BE2C (cell line): Measurements from ENCODE around the gene TBC1D22A. TPM values are rescaled to one million over a fixed set of nuclear protein-coding genes. Genes with fewer than 3 reads are reported as not detected.
A peak's percentile ranks its signal among the peaks of the same experiment; 100 is the strongest.

Experiments used
- DNase-seq: peaks from one replicate; pipeline ENCODE4 v3.0.0-alpha.2; 2020
- H3K27me3 ChIP-seq: fragments of 250-450 bp; sonication (Bioruptor Pico); 2 replicates; pipeline ENCODE4 v1.5.1; 2020; ENCODE audit warnings: mild to moderate bottlenecking
- H3K36me3 ChIP-seq: fragments of 250-450 bp; sonication (Bioruptor Pico); 2 replicates; pipeline ENCODE4 v1.5.1; 2020; ENCODE audit warnings: mild to moderate bottlenecking
- H3K4me1 ChIP-seq: fragments of 250-450 bp; sonication (Bioruptor Pico); 2 replicates; pipeline ENCODE4 v1.5.1; 2020
- H3K4me3 ChIP-seq: 2 replicates; pipeline ENCODE4 v1.5.1; 2011; ENCODE audit warnings: low read depth, low read length
- H3K9me3 ChIP-seq: fragments of 250-450 bp; sonication (Bioruptor Pico); 2 replicates; pipeline ENCODE4 v1.5.1; 2020
- CTCF ChIP-seq: IDR thresholded peaks from 2 replicates; pipeline ENCODE4 v1.5.1; 2012; ENCODE audit warnings: mild to moderate bottlenecking, low read depth, low read length
- polyA plus RNA-seq: library from polyadenylated mRNA; unstranded; fragments of >200 nt; gene quantifications from one replicate; pipeline ENCODE4 v1.2.1, GENCODE V29; 2012; ENCODE audit warnings: low read depth, missing spikeins; ENCODE audit not compliant: insufficient read length, insufficient read depth

The TBC1D22A gene
- 7.5 TPM for polyA plus RNA-seq

- Histone ChIP-seq H3K4me3 (peak within 1 kb of the TSS; percentile 92), H3K4me1 (no peaks in the 10 kb centered on the region), H3K36me3 (no peaks in the 10 kb centered on the region), H3K27me3 (no peaks in the 10 kb centered on the region), H3K9me3 (no peaks in the 10 kb centered on the region)
- TF ChIP-seq CTCF = 0 out of 2 replicates have a peak, but pooled peaks have one; percentile 1
- peak; percentile 96 for DNase-seq
Observed at GRCh38 chr22:46762238-46763050, at the start of gene TBC1D22A. Gene TBC1D22A, plus strand, starts transcription at chr22:46762650. Its CDS starts 137 bp downstream, at chr22:46762787.

DNA sequence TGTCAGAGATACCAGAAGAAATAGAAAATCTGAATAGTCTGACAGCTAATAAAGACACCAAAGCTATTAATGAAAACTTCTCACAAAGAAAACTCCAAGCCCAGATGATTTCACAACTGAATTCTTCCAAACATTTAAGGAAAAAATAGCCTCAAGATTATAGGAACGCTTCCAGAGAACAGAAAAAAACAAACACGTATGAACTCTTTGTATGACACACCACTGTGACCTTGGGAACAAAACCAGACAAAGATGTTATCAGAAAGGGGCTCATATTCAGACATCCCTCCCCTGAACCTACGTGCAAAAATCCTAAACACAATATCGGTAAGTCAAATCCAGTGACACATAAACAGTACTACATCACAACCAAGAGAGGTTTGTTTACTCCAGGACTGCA is 47.9 kb upstream of the TBC1D22A start:
- no peak for TF ChIP-seq CTCF
- Histone ChIP-seq H3K4me1 (peaks cover 4% of the 10 kb centered on the region; the same call in 1 of the 2 replicates), H3K27me3 (no peaks in the 10 kb centered on the region), H3K4me3 (no peak overlapping the region), H3K36me3 (peaks cover 75% of the 10 kb centered on the region), H3K9me3 (no peaks in the 10 kb centered on the region)
- no peak for DNase-seq

DNA sequence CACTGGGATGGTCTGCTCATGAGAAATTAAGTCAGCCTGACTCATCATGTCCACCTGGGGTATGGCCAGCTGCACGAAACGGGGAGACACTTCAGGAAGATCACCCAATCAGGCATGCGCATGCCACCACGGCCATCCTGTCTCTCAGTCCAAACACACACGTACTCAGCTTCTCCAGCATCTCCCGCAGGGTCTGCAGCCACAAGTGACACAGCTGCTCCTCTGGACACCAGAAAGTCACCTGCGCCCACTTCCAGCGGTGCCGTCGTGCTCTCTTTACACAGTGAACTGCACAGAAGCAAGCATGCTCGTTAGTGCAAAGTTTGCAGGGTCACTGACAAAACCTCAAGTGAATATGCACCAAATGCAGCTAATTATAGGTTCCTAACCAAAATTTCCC is 42.5 kb upstream of the TBC1D22A start:
- no peak for DNase-seq
- Histone ChIP-seq H3K4me3 (no peak overlapping the region), H3K36me3 (peaks cover 61% of the 10 kb centered on the region), H3K4me1 (peaks cover 4% of the 10 kb centered on the region; the same call in 1 of the 2 replicates), H3K27me3 (no peaks in the 10 kb centered on the region), H3K9me3 (no peaks in the 10 kb centered on the region)
- no peak for TF ChIP-seq CTCF

GRCh38 chr22:46721501-46722085 is 40.9 kb upstream of the TBC1D22A start:
- peaks cover 62% of the 10 kb centered on the region for H3K36me3 ChIP-seq
- no peak for DNase-seq
- no peak overlapping the region for H3K4me3 ChIP-seq
- no peaks in the 10 kb centered on the region for H3K9me3 ChIP-seq
- TF ChIP-seq CTCF = no peak
- H3K27me3 ChIP-seq = no peaks in the 10 kb centered on the region
- peaks cover 8% of the 10 kb centered on the region for H3K4me1 ChIP-seq

GRCh38 chr22:46723882-46724281 is 38.6 kb upstream of the TBC1D22A start:
- no peaks in the 10 kb centered on the region for H3K27me3 ChIP-seq
- no peak for TF ChIP-seq CTCF
- peaks cover 24% of the 10 kb centered on the region for H3K4me1 ChIP-seq
- H3K4me3 ChIP-seq = no peak overlapping the region
- H3K9me3 ChIP-seq = no peaks in the 10 kb centered on the region
- peaks cover 46% of the 10 kb centered on the region for H3K36me3 ChIP-seq
- DNase-seq = no peak

- no peak for TF ChIP-seq CTCF
- Histone ChIP-seq H3K9me3 (no peaks in the 10 kb centered on the region), H3K27me3 (no peaks in the 10 kb centered on the region), H3K4me3 (no peak overlapping the region), H3K4me1 (peaks cover 33% of the 10 kb centered on the region), H3K36me3 (peaks cover 41% of the 10 kb centered on the region)
- DNase-seq = no peak
Observed at GRCh38 chr22:46725096-46725495, 37.4 kb upstream of the TBC1D22A start.
